Stimulated activated CD4-positive, alpha-beta T cell treated with anti-CD3 and anti-CD28 coated beads, Interleukin-4, amount 100 ng/mL, for 24 hours (primary cell): ENCODE measurements around the gene NRCAM.

Experiments used
- DNase-seq: peaks from one replicate; pipeline ENCODE4 v3.0.0-alpha.2; 2020

The NRCAM gene

DNA sequence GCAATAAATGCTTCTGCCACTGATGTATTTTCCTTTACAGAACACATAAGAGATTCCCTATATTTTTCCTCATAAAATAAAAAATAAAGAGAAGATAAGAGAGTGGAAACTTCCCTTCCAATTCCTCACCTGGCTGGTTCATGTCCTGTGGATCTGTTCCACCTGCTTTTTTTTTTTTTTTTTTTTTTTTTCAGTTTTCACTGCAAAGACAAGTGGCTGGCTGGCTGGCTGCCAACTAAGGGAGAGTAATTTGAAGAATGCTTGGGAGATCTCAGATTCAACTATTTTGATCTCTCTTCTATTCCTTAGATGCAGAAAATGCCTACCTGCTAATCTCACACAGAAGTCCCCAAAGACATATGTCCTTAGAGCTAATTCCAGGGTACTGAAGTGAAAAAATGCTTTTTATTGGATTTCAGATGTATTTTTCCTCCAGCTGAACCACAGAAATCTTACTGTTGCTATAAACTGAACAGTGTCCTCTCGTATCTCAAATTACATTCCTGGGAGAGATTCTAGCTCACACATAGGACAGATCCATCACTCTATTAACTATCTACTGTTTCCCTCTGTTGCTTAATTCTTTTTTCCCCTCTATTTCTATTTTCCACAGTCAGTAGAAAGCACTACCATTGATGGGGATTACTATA lies 120.8 kb downstream of the NRCAM start:
- no peak for DNase-seq

DNA sequence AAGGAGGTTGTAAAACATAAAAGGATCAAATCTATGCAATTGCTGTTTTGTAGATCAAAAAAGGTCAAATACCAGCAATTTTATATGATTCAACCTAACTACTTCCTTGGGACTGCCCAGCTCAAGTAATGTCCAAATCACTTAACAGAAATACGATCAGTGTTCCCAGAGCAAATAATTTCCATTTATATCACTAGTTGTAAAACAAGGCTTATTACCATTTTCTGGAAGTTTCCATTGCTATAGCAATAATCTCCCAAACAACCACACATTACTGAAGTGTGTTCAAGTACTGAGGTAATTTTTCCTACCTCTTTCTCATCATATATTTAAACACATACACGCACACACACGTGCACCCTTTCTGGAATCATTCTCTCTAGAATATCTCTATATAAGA lies 123.3 kb downstream of the NRCAM start:
- DNase-seq, result no peak

DNA sequence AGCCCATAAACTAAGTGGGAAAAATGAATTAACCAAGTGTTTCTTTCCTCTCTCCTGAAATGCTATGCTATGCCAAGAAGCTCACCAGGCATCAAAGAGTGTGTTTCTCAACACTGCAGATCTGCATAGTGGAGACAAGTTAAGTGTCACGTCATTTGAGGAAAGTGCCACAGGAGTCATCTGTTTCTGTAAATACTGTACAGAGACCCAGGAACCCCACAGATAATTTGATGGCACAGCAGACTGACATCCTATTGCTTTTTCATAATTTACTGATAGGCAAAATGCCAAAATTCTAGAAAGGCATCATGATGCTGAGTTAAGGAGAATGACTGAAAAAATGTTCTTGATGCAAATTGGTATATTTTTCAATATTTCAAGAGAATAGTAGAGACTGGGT lies 124.3 kb downstream of the NRCAM start:
- DNase-seq, result no peak

DNA sequence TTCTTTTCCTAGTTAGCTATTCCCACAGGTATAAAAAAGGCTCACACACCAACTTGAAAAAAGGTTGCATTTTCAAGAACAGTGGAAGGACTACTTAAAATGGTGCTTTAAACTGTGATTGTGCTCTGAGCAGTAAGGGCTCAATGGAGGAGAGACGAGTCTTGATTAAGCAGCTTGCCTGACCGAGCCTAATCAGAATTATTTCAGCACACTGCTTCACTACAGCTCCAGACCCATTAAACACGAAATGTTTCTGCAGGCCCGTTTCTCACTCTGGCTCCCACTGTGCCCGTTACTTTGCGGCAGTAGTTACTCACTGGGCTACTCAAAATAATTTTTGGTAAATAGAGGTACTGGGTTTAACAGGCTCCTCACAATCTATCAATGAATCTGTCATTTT lies 126.0 kb downstream of the NRCAM start:
- no peak for DNase-seq

DNA sequence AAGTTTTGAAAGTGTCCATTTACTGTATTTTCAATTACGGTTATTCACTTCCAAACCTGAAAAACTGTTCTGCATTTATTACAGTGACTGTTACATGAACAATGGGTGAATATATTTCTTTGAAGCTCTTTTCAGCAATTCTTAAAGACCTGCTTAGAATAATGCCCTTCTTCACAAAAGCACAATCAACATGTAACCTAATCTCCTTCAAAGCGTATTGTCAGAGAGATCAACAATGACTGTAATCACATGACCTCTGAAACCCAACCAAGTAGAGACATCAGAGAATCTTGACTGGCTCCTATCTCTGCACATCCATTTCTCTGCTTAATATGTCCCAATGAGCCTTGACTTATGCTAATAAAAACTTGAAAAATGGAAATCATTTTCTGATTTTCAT lies 126.7 kb downstream of the NRCAM start:
- no peak for DNase-seq

DNA sequence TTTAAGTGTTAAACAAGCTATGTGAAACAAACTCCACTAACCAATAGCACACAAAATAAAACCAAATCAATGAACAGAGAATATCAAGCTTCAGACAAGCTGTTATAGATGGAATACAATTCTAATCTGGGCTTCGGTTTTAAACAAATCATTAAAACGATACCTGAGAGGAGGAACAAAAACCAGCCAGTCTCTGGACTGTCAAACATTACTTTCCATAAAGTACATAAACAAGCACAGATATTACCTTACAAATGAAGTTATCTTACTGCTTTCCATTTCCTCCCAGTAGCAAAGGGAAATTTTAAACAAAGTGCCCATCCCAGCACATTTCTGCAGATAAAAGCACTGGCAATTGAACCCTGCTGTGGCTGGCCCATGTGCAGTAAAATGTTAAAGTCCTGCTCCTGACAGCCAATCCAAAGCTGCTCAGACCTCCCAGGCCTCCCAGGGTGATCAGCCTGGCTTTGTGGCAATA lies 128.0 kb downstream of the NRCAM start:
- no peak for DNase-seq

DNA sequence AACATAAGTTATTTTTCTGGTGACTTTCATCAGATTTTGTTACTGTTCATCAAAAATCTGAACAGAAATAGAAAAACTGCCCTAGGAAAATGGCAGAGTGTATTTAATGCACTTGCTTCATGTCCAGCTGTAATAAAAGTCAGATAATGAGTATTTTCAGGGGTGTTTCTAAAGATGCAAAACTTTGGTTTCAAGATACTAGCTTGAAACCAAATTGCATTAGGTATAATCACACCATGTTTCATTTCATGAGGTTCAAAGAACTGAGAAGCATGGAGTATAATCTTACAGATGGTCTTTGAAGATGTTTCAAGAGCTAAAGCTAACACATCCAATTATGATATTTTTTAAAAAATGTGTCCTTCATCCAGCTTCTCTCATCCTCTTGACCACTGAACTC lies 128.9 kb downstream of the NRCAM start:
- no peak for DNase-seq

DNA sequence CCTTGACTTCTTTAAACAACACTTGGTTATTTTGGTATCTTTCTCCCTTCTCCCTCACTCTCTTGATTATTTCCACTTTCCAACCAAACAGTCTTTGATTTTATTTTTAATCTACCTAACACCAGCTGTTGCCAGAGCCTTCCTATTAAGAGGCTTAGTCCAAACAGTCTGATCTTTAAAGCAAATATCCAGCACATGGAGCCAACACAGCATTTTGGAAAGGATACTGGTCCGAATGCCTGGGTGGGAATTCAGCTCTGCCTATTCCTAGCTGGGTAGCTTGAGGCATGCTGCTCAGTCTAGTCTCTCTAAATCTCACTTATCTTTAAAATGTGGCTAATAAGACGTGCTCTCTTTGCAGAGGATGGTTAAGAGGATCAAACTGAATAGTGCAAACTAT lies 129.3 kb downstream of the NRCAM start:
- DNase-seq, result no peak

DNA sequence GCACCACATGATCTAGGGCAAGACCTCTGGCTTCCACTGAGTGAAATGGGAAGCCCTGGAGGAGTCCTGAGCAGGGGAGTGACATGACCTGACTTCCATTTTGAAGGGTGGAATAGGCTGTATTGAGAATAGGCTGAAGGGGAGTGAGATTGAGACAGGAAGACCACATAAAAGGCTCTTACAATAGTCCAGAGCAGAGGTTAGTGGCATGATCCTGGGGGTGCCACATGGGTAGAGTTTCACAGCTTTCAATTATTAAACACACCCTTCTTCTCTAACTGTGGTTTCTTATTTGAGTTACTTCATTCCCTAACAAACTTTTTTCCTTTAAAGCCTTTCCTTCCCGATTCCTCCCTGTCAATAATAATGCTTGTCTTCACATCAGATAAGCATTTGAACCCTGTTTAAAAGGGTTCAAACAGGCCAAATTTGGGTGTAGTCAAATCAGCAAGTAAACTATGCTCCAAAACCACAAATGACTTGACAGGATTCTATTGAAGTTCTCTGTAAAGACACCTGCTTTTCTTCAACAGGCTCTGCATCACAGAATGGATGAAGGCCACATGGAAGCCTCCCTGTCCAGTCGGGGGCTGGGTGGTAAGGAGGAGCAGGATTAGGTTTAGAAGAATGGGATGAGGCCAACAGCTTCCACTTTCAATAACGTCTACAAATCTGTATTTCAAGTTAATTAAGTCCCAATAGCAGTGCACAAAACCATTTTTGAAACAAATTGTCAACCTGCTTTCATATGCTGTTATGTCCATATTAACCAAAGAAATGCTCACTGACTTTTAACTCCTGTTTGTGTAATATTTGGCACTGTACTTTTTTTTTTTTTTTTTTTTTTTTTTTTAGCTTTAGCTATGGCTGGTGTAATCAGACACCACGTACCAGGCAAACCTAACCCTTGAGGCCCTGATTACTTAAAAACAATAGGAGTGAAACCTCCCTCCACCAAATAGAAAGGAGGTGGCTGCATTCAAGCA lies 131.9 kb downstream of the NRCAM start:
- no peak for DNase-seq

DNA sequence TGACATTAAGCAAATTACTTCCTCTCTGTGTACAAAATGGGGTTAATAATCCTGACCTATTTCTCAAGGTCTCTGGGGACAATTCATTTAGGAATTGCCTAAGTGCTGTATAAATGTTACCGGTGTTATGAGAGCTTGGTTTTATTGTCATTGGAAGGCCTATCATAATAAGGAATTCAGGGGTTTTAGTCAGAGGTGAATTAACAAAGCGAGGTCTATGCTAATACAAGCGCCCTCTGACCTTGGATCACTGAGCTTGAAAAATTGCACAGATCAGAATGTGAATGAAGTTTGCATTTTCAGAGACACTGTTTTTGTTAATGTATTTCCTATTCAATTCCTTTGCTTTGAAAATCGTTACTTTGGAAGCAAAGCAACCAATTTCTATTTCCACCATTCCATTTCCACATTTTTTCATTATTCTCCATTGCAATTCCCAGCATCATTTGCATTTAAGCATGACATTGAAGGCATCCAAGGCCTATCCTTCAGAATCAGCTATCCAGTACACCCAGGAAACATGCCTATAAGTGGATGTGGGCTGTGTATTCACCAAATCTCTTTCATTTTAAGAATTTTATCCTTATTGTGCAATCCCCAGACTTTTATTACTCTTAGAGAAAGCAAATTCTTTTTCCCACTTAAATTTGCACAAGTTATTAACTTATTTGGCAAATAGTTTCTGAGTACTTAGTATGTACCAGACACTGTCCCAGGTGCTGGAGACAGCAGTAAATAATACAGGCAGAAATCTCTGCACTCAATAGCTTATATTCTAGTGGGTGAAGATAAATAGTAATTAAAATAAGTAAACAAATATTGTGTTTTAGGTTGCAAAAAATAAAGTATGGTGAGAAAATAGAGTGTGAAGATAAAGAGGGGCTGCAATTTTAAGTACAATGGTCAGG lies 133.1 kb downstream of the NRCAM start:
- no peak for DNase-seq

DNA sequence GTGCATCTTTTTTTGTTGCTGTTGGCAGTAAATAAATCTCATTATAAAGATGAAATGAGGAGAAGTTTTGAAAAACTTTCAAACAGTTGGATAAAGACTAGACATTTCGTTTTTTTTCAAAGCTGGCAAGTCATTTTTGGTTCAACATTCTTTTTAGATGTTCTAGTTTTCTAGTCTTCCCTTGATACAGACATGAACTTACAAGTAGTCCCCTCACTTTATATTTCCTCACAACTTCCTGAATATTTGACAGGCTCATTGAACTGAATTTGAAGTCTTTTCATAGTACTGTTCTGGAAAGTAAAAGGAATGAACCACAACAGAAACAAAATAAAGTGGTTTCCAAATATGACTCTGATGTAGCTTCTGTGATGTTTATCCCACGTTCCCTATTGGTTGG lies 134.2 kb downstream of the NRCAM start:
- no peak for DNase-seq

DNA sequence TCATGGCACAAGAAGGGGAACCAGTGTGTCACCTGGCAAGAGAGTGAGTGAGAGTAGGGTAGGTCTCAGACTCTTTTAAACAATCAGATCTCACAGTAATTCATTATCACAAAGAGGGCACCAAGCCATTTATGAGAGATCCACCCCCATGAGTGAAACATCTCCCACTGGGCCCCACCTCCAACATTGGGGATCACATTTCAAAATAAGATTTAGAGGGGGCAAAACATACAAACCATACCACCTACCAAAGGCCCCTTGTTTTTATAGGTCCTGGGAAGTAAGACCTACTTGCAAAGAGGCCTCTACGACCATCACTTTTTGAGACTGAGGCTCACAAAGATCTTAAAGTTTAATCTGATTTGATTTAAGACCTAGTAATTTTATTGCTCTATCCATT lies 134.9 kb downstream of the NRCAM start:
- no peak for DNase-seq

DNA sequence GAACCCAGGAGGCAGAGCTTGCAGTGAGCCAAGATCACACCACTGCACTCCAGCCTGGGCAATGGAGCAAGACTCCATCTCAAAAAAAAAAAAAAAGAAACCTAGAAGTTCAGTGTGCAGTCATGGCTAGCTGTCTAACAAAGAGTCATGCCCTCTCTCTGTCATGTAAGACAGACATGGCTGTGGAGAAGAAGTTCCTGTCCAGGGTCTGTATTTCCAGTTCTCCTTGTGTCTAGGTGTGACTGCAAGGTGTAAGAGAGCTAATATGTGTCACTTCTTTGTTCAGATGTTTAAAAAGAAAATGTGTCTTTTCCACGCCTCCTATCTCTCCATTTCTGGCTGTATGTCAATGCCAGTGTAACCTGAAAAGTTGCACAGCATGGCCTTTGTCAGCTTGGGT lies 139.5 kb downstream of the NRCAM start:
- DNase-seq, result no peak

DNA sequence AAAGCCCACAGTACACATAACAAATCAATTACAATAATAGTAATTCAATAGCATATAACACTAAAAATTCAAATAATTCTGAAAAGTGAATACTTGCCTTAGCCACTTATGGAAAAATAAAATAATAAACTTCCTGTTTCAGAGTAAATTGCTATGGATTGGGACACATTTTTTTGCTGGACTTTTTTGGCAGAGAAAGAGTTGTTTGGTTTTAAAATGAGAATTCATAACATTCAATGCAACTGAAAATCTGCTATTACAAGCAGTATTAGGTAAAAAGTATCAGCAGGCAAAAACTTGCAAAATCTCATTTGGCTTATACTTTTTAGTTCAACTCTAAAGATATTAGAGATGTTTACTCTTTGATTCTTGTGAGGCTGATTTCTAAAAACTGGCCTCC lies 141.7 kb downstream of the NRCAM start:
- no peak for DNase-seq

DNA sequence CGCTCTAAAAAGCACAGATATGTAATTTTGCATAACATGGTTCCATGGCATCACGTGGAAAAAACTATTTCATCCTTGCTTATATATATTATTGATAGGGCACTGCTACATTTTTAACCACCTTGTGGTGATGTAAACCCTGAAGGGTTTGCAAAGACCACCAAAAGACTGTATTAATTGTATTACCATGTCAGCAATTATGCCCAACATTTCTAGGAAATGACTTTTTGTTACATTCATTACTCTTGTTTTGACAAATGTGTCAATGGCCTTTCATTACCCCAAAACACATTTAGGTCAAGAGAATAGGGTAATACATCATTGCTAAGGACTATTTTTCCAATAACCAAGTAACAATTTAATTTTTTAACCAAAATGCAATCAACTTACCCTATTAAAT lies 142.2 kb downstream of the NRCAM start:
- DNase-seq, result no peak

DNA sequence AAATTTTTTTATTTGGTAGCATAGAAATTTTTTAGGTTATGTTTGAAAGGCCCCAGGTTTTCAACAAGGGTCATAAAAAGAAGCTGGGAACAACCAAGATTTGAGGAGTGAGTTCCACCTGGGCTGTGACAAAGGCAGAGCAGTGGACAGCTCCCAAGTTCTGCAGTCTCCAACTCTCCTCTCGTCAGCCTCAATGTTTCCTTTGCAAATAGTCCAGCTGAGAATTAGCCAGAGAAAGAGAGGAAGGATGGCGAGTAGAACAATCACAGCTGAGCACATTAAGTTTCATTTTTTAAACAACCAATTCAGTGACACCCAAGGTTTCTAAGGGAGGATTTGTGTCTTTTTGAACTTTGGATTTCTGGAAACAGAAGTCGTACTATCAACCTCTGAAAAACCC lies 143.2 kb downstream of the NRCAM start:
- DNase-seq, result no peak

DNA sequence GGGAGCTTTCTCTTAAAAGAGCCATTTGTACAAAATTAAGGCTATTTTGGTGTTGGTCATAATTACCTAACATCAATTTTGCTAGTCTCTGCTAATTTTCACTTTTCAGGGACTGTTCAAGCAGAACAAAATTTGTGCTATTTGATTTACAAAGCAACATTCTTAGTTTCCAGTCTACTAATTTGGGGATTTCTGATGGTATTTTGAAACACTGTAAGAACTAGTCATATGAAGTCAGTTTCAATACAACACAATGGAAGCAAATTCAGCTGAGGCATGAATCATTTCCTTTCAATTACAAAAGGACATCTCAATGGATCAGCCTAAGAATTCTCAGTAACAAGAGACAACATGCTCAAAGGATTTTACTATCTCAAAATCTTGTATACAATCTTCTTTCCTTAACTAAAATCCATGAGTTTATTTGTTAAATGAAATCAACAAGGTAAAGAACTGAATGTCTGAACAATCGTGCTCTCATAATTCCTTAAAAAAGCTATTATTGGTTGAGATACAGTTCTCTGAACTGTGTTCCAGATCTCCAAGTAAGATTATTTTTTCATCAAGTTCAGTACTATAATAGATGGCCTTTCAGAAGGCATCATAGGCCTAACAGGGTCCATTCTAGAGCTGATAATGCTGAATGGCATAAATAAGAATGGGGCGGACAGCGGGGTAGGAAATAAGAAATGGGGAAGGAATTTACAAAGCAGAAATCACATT lies 144.6 kb downstream of the NRCAM start:
- no peak for DNase-seq

DNA sequence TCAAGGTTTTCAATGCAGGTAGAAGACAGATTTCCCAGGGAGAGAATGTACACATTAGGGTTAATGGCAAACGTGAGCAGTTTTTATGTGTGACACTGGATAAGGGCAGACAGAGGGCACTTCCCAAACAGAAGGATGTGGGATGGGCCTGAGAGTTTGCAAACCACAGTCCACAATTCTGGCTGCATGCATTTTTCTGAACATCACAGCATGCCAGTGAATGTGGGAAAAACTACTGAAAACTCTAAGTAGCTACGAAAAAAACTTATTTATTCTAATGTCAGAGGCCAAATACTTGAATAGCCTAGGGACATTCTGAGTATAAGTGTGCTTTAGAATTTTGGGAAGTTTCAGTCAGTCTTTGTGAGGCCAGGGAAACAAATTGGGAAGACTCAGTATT lies 145.9 kb downstream of the NRCAM start:
- DNase-seq, result no peak

DNA sequence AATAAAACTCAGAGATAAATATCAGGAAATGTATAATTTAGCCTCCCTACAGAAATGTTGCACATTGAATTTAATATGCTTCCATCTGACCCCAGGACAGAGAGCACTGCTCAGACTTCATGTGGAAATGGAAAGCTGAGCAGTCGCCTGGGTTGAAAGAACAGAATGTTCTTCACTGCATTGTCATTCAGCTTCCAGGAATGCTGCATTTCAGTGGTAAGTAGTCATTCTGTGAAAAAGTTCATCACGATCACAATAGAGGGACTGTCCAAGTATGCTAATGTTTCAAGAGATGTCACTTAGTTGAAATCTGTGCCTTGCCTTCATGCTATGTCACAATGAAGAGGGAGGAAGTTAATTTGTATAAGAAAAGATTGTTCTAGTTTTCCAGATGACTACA lies 147.3 kb downstream of the NRCAM start:
- no peak for DNase-seq

DNA sequence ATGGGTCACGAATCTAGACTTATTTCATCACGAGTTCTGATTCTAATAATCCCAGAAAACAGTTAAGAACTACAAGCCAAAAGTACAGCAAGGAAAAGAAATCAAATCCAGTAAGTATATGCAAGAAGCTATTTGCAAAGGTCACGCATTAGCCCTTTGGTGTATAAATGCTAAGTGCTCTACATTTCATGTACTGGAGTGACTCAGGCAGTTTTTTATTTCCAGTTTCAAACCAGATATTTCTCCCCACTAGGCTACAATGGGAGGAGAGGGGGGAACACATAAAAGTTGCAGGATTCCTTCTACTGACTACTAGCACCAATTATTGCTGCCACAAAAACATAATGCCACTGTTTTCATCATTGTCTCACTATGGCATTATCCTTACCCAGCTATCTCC lies 148.0 kb downstream of the NRCAM start:
- DNase-seq, result no peak

DNA sequence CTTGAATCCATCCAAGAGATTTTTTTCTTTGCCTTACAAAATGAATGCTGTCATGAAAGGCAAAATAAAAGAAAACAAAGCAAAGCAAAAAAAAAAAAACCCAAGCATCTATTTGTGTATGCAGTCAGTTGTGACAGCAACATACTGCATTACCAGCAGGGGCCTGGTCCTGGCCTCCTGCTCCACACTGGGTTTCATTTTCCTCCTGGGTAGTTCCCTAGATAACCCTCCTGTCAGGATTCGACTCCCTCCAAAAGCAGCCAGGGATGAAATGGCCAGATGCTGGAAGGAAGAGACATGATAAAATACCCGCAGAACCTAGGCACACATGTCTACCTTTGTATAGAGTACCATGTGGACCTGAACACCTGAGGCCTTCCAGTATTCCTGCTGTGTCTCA lies 148.6 kb downstream of the NRCAM start:
- DNase-seq, result no peak

DNA sequence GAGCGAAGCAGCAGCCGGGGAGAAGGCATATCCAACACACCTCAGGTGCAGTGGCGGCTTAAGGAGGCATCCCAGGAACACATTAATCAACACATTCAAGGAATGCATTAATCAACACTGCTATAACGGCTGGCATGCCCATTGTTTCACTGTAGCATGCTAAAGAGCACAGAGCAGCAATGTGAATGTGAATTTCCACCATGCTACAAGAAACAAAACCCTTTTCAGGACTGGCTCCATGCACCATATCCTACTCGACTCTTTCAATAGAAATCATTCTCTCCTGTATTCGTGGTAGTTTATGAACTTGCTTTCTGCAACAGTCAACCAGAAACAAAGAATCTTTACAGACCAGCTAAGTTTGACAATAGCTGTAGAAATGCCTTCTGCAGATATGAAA lies 149.0 kb downstream of the NRCAM start:
- no peak for DNase-seq

DNA sequence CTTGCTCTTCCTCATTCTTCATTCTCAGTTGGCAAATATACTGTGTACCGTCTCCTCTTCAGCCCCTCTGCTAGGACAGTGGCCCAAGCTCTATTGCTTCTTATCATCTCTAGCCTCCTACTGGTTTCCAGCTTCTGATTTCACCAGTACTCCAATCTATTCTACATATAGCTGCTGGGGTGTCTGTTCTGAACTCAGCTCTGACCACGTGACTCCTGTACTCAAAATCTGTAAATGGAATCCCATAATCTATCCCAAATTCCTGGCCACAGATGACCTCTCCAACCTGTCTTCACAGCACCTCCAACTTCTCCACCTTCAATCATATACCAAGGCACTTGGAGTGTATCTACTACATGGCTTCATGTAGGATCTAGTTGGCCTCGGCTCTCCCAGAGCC lies 152.9 kb downstream of the NRCAM start:
- DNase-seq, result no peak
